Ovary (tissue), 9 donors: ENCODE results near the gene PRICKLE1. TPM values are rescaled to one million over a fixed set of nuclear protein-coding genes. Genes with fewer than 3 reads are reported as not detected.

Experiments
- DNase-seq, 5 donors: peaks; one replicate each; pipeline ENCODE4 v3.0.0-alpha.2; 2019 to 2020
- H3K27ac ChIP-seq, 2 donors: fragments of 200-600 bp; one replicate each; pipeline versions ENCODE4 v1.5.1 to v1.8.0; 2019 to 2022
- H3K27me3 ChIP-seq: fragments of 200-600 bp; one replicate; pipeline ENCODE4 v1.8.0; 2022
- H3K36me3 ChIP-seq: fragments of 200-600 bp; sonication (generic); one replicate; pipeline ENCODE4 v1.5.1; 2019
- H3K4me1 ChIP-seq: one replicate; pipeline ENCODE4 v1.8.1; 2013; ENCODE audit warnings: mild to moderate bottlenecking, moderate library complexity; ENCODE audit not compliant: insufficient read depth
- H3K4me3 ChIP-seq: fragments of 200-600 bp; sonication (generic); one replicate; pipeline ENCODE4 v1.5.1; 2017
- H3K9me3 ChIP-seq, 2 donors: fragments of 200-600 bp in 1 of 2; sonication (generic) in 1 of 2; one replicate each; pipeline versions ENCODE4 v1.5.1 to v1.8.1; 2013 to 2019; ENCODE audit warnings: mild to moderate bottlenecking in 1 of 2, moderate library complexity in 1 of 2
- EP300 ChIP-seq: sonication (generic); formaldehyde crosslinking; IDR thresholded peaks from one replicate; pipeline ENCODE4 v1.6.1; 2017; ENCODE audit warnings: antibody characterized with exemption
- POLR2A ChIP-seq: fragments of 450-650 bp; IDR thresholded peaks from one replicate; pipeline ENCODE4 v1.6.1; 2017; ENCODE audit warnings: antibody characterized with exemption, mild to moderate bottlenecking, moderate library complexity
- WGBS, 3 donors: extraction: QIAGEN DNeasy Blood & Tissue Kit in 1 of 3; methylation state at CpG; one replicate each; pipeline versions ENCODE4 v1.1.5 to v1.1.7; 2013 to 2017; 5-methylcytosine and 5-hydroxymethylcytosine counted together
- intact Hi-C, 4 donors: fragments of 100-400 bp; cut with DNase I; formaldehyde crosslinking; loops; one replicate each; pipeline versions ENCODE4 v1.11.0 to v1.15.1; 2022 to 2023
- polyA plus RNA-seq, 2 donors: library from polyadenylated mRNA; stranded (reverse); fragments of 200-250 nt in 1 of 2; fragments of 350-450 nt in 1 of 2; fragmentation: Illumina TruSeq in 1 of 2; extraction: RNeasy Lipid Tissue Mini Kit (QIAGEN cat#74804) in 1 of 2; gene quantifications; one replicate each; pipeline ENCODE4 v1.2.3, GENCODE V29; 2013 to 2014
- total RNA-seq, 7 donors: library from RNA; depleted of rRNA in 2 of 7; stranded (reverse); fragments of >200 nt in 2 of 7; fragmentation: NEBNext Ultra II Directional in 3 of 7; extraction: Animal tissue kit (Norgen Biotek cat#: 25700) in 3 of 7; gene quantifications; one replicate each; pipeline versions ENCODE4 v1.1.0 to v1.2.4, GENCODE V29; 2016 to 2023
- TF ChIP-seq, protein P1 (sequence below), 3 donors: fragments of 450-650 bp in 2 of 3; fragments of 200-600 bp in 1 of 3; IDR thresholded peaks; one replicate each; pipeline versions ENCODE4 v1.5.1 to v1.8.0; 2016 to 2022; ENCODE audit warnings: antibody characterized with exemption in 3 of 3, mild to moderate bottlenecking in 1 of 3
- donor health status: DM: no; HTN: no; CAD: no; lungs with moderate emphysema.
- donor health status: DM: no; HTN: no; CAD: no.
- donor health status: Bipolar disorder and iron deficiency.
- donor health status: DM: yes; HTN: yes; CAD: no.
- donor health status: DM: no; HTN: no; CAD: no.
- donor health status: DM: yes; HTN: yes; CAD: no.

Gene PRICKLE1
- total and polyA plus RNA-seq, 9 donors = 12.5 to 35.2 (median 22.5) TPM

DNA sequence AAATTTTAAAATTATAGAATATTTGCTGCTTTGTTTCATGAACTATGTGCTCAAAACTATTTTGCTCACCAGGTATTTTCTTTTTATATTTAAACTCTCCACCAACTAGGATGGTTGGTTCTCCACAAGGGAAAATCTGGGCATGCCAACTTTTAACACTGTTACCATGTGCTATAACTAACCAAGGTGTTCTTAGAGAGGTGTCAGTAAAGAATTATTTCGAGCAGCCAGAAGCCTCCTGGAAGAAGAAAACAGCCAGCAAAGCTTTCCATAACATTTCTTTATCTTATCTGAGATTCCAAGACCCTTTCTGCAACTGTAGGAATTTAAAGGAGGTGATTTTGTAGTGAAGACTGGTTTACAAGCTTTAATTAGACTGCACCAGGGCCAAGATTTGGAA is 97.3 kb downstream of the PRICKLE1 start:
- Histone ChIP-seq H3K36me3 (no peaks in the 10 kb centered on the region), H3K9me3 (no peaks in the 10 kb centered on the region), H3K27ac (no peak overlapping the region), H3K27me3 (no peaks in the 10 kb centered on the region), H3K4me1 (no peaks in the 10 kb centered on the region), H3K4me3 (no peak overlapping the region)
- 50 to 68% (median 67%) methylated on average over 1 of the region's 1 CpG for WGBS, 3 donors
- TF ChIP-seq, protein P1, sequence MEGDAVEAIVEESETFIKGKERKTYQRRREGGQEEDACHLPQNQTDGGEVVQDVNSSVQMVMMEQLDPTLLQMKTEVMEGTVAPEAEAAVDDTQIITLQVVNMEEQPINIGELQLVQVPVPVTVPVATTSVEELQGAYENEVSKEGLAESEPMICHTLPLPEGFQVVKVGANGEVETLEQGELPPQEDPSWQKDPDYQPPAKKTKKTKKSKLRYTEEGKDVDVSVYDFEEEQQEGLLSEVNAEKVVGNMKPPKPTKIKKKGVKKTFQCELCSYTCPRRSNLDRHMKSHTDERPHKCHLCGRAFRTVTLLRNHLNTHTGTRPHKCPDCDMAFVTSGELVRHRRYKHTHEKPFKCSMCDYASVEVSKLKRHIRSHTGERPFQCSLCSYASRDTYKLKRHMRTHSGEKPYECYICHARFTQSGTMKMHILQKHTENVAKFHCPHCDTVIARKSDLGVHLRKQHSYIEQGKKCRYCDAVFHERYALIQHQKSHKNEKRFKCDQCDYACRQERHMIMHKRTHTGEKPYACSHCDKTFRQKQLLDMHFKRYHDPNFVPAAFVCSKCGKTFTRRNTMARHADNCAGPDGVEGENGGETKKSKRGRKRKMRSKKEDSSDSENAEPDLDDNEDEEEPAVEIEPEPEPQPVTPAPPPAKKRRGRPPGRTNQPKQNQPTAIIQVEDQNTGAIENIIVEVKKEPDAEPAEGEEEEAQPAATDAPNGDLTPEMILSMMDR (IDR thresholded peaks at IDR 0.05) = no peak
- TF ChIP-seq POLR2A (no peak), EP300 (no peak)
- no peak for DNase-seq
- intact Hi-C loops = no loop called here

DNA sequence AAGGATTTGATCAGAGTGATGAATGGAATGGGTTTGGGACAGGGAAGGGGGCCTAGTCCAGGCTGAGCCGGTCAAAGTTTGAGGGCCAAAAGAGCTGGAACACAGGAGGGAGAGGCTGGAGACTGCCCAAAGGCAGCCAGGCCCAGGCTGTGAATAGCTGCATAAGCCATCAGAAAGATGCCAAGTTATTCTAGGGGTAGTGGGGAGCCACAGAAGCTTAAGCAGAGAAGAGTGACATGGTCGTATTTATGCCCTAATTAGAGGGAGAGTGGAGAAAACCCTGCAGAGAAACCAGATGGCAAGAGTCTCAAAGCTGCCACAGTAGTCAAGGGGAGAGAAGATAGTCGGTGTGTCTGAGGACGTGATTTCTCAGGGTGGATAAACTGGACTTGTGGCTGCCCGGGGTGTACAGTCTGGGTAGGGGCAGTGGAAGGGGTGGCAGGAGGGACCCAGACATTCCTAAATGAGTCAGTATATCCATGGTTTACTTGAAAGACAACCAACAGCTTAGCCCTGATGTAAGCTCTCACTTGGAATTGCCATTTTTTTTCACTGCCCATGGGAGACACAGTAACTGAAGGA is 99.2 kb downstream of the PRICKLE1 start:
- Histone ChIP-seq H3K9me3 (no peaks in the 10 kb centered on the region), H3K4me3 (no peak overlapping the region), H3K36me3 (no peaks in the 10 kb centered on the region), H3K27me3 (no peaks in the 10 kb centered on the region), H3K27ac (no peak overlapping the region), H3K4me1 (peaks cover 3% of the 10 kb centered on the region)
- intact Hi-C loops = no loop called here
- WGBS, 3 donors = 92 to 97% (median 96%) methylated on average over 5 of the region's 5 CpGs
- no peak for DNase-seq
- TF ChIP-seq, protein P1 (IDR thresholded peaks at IDR 0.05) = no peak
- TF ChIP-seq EP300 (no peak), POLR2A (no peak)

DNA sequence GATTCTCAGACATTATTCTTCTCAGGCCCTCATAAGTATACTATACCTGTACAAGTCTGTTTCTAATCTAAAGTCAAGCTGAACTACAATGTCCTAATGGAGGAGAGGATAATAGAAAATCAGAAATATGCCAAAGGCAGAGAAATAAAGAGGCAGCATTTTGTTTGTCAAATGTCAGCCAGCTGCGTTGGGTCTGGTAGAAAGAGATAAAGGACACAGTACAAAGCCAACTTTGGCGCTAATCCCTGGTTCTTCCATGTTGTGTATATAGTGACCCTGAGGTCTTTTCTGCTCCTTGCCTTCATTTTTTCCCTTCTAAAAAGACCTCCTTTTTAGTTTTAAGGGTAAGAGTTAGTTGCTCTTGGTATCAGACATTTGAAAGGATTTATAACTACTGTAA is 103.1 kb downstream of the PRICKLE1 start:
- no peak overlapping the region for H3K27ac ChIP-seq
- H3K4me1 ChIP-seq = peaks cover 5% of the 10 kb centered on the region

DNA sequence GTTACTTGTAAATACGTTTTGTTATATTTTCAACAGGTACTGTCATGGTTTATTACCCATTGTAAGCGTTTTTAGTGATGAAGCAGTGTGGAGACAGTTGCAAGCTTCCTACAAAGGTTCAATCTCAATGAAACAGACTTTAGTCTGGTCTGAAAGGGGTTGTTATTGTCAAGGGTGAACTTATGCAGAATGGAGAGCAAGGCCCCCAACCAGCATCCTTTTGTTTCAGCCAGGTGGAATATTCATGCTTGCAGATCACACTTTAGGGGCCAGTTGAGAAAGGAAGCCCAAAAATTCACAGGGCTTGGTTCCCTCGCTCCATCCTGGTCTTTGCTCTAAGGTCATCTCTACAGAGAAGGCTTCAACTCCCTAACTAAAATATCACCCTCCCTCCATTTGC is 103.7 kb downstream of the PRICKLE1 start:
- H3K9me3 ChIP-seq = no peaks in the 10 kb centered on the region
- TF ChIP-seq, protein P1 (IDR thresholded peaks at IDR 0.05) = no peak
- TF ChIP-seq EP300 (no peak), POLR2A (no peak)
- H3K36me3 ChIP-seq = no peaks in the 10 kb centered on the region
- no peak overlapping the region for H3K27ac ChIP-seq
- peaks cover 8% of the 10 kb centered on the region for H3K4me1 ChIP-seq
- intact Hi-C loops = loop anchor here in 2 of 4 donors (10.0 kb wide), 2 partner anchors 99 to 799 kb away; partner anchors contain the start of gene PRICKLE1 (in 1 of the 2)
- no peak for DNase-seq
- H3K27me3 ChIP-seq = no peaks in the 10 kb centered on the region
- WGBS, 3 donors = 79 to 95% (median 94%) methylated on average over 3 of the region's 3 CpGs
- no peak overlapping the region for H3K4me3 ChIP-seq

More for the DNA sequence above, 103.1 kb downstream of the PRICKLE1 start:
- no peak for DNase-seq
- 11 to 37% (median 31%) methylated on average over 2 of the region's 2 CpGs for WGBS, 3 donors
- no peaks in the 10 kb centered on the region for H3K9me3 ChIP-seq
- no peak overlapping the region for H3K4me3 ChIP-seq
- no peak for TF ChIP-seq POLR2A
- TF ChIP-seq, protein P1 (IDR thresholded peaks at IDR 0.05) = no peak
- no peak for TF ChIP-seq EP300
- no peaks in the 10 kb centered on the region for H3K36me3 ChIP-seq
- no peaks in the 10 kb centered on the region for H3K27me3 ChIP-seq
- intact Hi-C loops = loop anchor here in 2 of 4 donors (10.0 kb wide), 2 partner anchors 98 to 798 kb away; partner anchors contain the start of gene PRICKLE1 (in 1 of the 2)
